PC-3 (cell line): ENCODE measurements around the gene FIGLA. TPM values are rescaled to one million over a fixed set of nuclear protein-coding genes. Genes with fewer than 3 reads are reported as not detected.

Source experiments
- ATAC-seq: fragments of 200-7000 bp; cut with Tn5 transposase; 2 replicates; pipeline ENCODE4 v1.9.1; 2020; ENCODE audit warnings: mild to moderate bottlenecking, moderate library complexity
- BruUV-seq: library from RNA; stranded (reverse); fragments of 400-500 nt; replicated peaks from 2 replicates; lab custom pipeline; 2021; lab: Mats Ljungman, UMichigan
- CTCF ChIA-PET: fragments of 300-600 bp; sonication (Branson Sonifier 250); formaldehyde crosslinking; loops from one replicate; lab custom pipeline; 2022; ENCODE audit warnings: antibody characterized with exemption; lab: Charles Lee
- POLR2A ChIA-PET: fragments of 300-600 bp; sonication (Branson Sonifier 250); formaldehyde crosslinking; loops from one replicate; lab custom pipeline; 2022; ENCODE audit warnings: antibody characterized with exemption; ENCODE audit not compliant: unreplicated experiment; lab: Charles Lee
- DNase-seq: peaks from one replicate; pipeline ENCODE4 v3.0.0-alpha.2; 2015
- H2AFZ ChIP-seq: fragments of 300-600 bp; sonication (generic); 2 replicates; pipeline ENCODE4 v1.6.0; 2016; ENCODE audit warnings: antibody characterized with exemption, low read length
- H3F3A ChIP-seq: fragments of 300-600 bp; sonication (generic); one replicate; pipeline ENCODE4 v1.6.0; 2017; ENCODE audit warnings: antibody characterized with exemption, low read length, control low read depth, mild to moderate bottlenecking; ENCODE audit not compliant: unreplicated experiment
- H3K27ac ChIP-seq: fragments of 300-600 bp; sonication (generic); 2 replicates; pipeline ENCODE4 v1.5.1; 2016; ENCODE audit warnings: mild to moderate bottlenecking, low read length
- H3K27me3 ChIP-seq: fragments of 300-600 bp; sonication (generic); 2 replicates; pipeline ENCODE4 v1.6.1; 2016; ENCODE audit warnings: low read length, mixed read lengths
- H3K36me3 ChIP-seq: fragments of 300-600 bp; sonication (generic); 2 replicates; pipeline ENCODE4 v1.6.1; 2016; ENCODE audit warnings: low read depth, mixed run types, low read length, mixed read lengths
- H3K4me1 ChIP-seq: fragments of 300-600 bp; sonication (generic); 2 replicates; pipeline ENCODE4 v1.5.1; 2016; ENCODE audit warnings: low read length; ENCODE audit not compliant: insufficient read depth
- H3K4me2 ChIP-seq: fragments of 300-600 bp; sonication (generic); 2 replicates; pipeline ENCODE4 v1.6.0; 2016; ENCODE audit warnings: low read length
- H3K4me3 ChIP-seq: fragments of 300-600 bp; sonication (generic); 2 replicates; pipeline ENCODE4 v1.5.1; 2016; ENCODE audit warnings: mild to moderate bottlenecking, low read length, mixed read lengths
- H3K79me2 ChIP-seq: fragments of 300-600 bp; sonication (generic); 2 replicates; pipeline ENCODE4 v1.6.1; 2017; ENCODE audit warnings: low read length, mixed read lengths
- H3K9ac ChIP-seq: fragments of 300-600 bp; sonication (generic); 2 replicates; pipeline ENCODE4 v1.6.0; 2016; ENCODE audit warnings: mild to moderate bottlenecking, low read length
- H3K9me2 ChIP-seq: fragments of 300-600 bp; sonication (generic); replicated peaks from 2 replicates; pipeline ENCODE4 v1.6.1; 2016; ENCODE audit warnings: mixed run types, low read length, mixed read lengths
- H3K9me3 ChIP-seq: fragments of 300-600 bp; sonication (generic); 2 replicates; pipeline ENCODE4 v1.6.1; 2016; ENCODE audit warnings: low read length, mixed read lengths
- H4K20me1 ChIP-seq: fragments of 300-600 bp; sonication (generic); 2 replicates; pipeline ENCODE4 v1.6.1; 2016; ENCODE audit warnings: low read length, mixed read lengths
- CTCF ChIP-seq: fragments of 300-600 bp; sonication (generic); conservative IDR thresholded peaks from 2 replicates; pipeline ENCODE4 v1.5.1; 2017; ENCODE audit warnings: antibody characterized with exemption, low read depth, mild to moderate bottlenecking, low read length
- EZH2 ChIP-seq: fragments of 300-600 bp; sonication (generic); IDR thresholded peaks from one replicate; pipeline ENCODE4 v1.6.1; 2017; ENCODE audit warnings: antibody characterized with exemption, mild to moderate bottlenecking, low read length; ENCODE audit not compliant: unreplicated experiment
- EZH2phosphoT487 ChIP-seq: fragments of 300-600 bp; sonication (generic); IDR thresholded peaks from 2 replicates; pipeline ENCODE4 v1.6.1; 2018; ENCODE audit warnings: mild to moderate bottlenecking, antibody characterized with exemption, low read length, borderline replicate concordance
- intact Hi-C: fragments of 100-400 bp; cut with micrococcal nuclease; formaldehyde crosslinking; loops from 2 replicates; pipeline ENCODE4 v1.9.0; 2023
- total RNA-seq: library from RNA; depleted of rRNA; stranded (reverse); fragments of >200 nt; gene quantifications from 2 replicates; pipeline ENCODE4 v1.2.3, GENCODE V29; 2014

The FIGLA gene
- total RNA-seq, 1 experiment from 2014 or later: not detected

GRCh38 chr2:70835643-70836042, 45.2 kb upstream of the FIGLA start, which contains the start of gene CD207:
Gene CD207 (minus strand): TSS chr2:70835816. CDS start chr2:70835776, 40 bp downstream.
- H3K9me3 ChIP-seq: no peaks in the 10 kb centered on the region
- ATAC-seq: no peak
- H4K20me1 ChIP-seq: no peaks in the 10 kb centered on the region
- H3K4me2 ChIP-seq: no peak within 1 kb of the TSS
- H3K27me3 ChIP-seq: peaks cover 92% of the 10 kb centered on the region
- no peaks in the 10 kb centered on the region for H3K4me1 ChIP-seq
- H3K9ac ChIP-seq: no peak within 1 kb of the TSS
- no peak within 1 kb of the TSS for H3K27ac ChIP-seq
- intact Hi-C loops: no loop called here
- no peaks in the 10 kb centered on the region for H3K36me3 ChIP-seq
- no peaks in the 10 kb centered on the region for H3K79me2 ChIP-seq
- ChIA-PET CTCF (no interaction called here), POLR2A (no interaction called here)
- no peak for DNase-seq
- no peaks in the 10 kb centered on the region for H3F3A ChIP-seq
- H2AFZ ChIP-seq: no peak within 1 kb of the TSS
- no peak within 1 kb of the TSS for H3K4me3 ChIP-seq
- no TSS peak for BruUV-seq
- H3K9me2 ChIP-seq: no peaks in the 10 kb centered on the region
- TF ChIP-seq EZH2phosphoT487: no peak
- TF ChIP-seq EZH2: no peak
- TF ChIP-seq CTCF: no peak

GRCh38 chr2:70834881-70835280, 44.4 kb upstream of the FIGLA start:
- ChIA-PET CTCF (no interaction called here), POLR2A (no interaction called here)
- Histone ChIP-seq H3K27me3 (peaks cover 93% of the 10 kb centered on the region), H3K79me2 (no peaks in the 10 kb centered on the region), H3K27ac (no peak overlapping the region), H2AFZ (no peak overlapping the region), H3F3A (no peaks in the 10 kb centered on the region), H3K4me2 (no peak overlapping the region), H3K4me1 (no peaks in the 10 kb centered on the region), H3K4me3 (no peak overlapping the region), H3K36me3 (no peaks in the 10 kb centered on the region), H3K9ac (no peak overlapping the region), H3K9me2 (no peaks in the 10 kb centered on the region), H4K20me1 (no peaks in the 10 kb centered on the region), H3K9me3 (no peaks in the 10 kb centered on the region)
- BruUV-seq: no TSS peak
- no peak for DNase-seq
- no peak for ATAC-seq
- intact Hi-C loops: no loop called here
- no peak for TF ChIP-seq EZH2
- TF ChIP-seq EZH2phosphoT487: no peak
- no peak for TF ChIP-seq CTCF

GRCh38 chr2:70834106-70834505, 43.7 kb upstream of the FIGLA start:
- no peak overlapping the region for H3K4me2 ChIP-seq
- no TSS peak for BruUV-seq
- ChIA-PET POLR2A (no interaction called here), CTCF (no interaction called here)
- no peaks in the 10 kb centered on the region for H3K9me2 ChIP-seq
- H3K9me3 ChIP-seq: no peaks in the 10 kb centered on the region
- no peaks in the 10 kb centered on the region for H4K20me1 ChIP-seq
- intact Hi-C loops: no loop called here
- H3K27me3 ChIP-seq: peaks cover 95% of the 10 kb centered on the region
- no peak overlapping the region for H3K9ac ChIP-seq
- DNase-seq (no peak), ATAC-seq (no peak)
- no peaks in the 10 kb centered on the region for H3K4me1 ChIP-seq
- H3K27ac ChIP-seq: no peak overlapping the region
- no peak overlapping the region for H3K4me3 ChIP-seq
- H3F3A ChIP-seq: no peaks in the 10 kb centered on the region
- no peaks in the 10 kb centered on the region for H3K36me3 ChIP-seq
- no peaks in the 10 kb centered on the region for H3K79me2 ChIP-seq
- TF ChIP-seq EZH2phosphoT487 (no peak), EZH2 (no peak), CTCF (no peak)
- H2AFZ ChIP-seq: no peak overlapping the region
